ENCODE measurements around the gene PRKN. TPM values are rescaled to one million over a fixed set of nuclear protein-coding genes. Genes with fewer than 3 reads are reported as not detected.
A peak's percentile ranks its signal among the peaks of the same experiment; 100 is the strongest.

The PRKN gene
- total and polyA plus RNA-seq, 9 of the 15 experiments (the other 6 are each of a cell fraction or from before 2014, with no cell fraction given), result 0.03 to 0.96 (median 0.15) TPM; not detected in 2

DNA sequence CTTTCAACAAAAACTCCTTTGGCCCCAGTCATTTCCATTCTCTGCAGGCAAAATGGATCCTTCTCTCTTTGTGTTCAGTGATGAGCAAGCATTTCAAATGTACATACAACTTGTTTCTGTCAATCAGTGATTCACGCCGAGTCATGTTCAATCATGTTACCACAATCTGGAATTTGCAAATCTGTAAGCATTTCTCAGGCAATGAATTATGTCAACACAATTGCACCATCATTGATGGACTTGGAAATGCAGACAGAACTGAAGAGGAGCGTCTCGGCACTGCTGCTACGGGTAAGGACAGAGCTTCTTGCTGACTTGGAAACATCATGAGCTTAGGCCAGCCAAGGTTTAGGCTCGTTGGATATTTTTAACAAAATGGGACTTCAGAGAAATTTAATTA lies 1320.9 kb downstream of the PRKN start (continued):
- peak; percentile 91 for TF ChIP-seq MEIS2 (IDR thresholded peaks at IDR 0.05; ENCODE audit: partially characterized antibody)
- peak; percentile 43; the same call in 1 of the 2 replicates for TF ChIP-seq MAFK (IDR thresholded peaks at IDR 0.05; ENCODE audit: low read length)
- TF ChIP-seq NFE2 (IDR thresholded peaks at IDR 0.05; ENCODE audit: low read depth), result peak; percentile 72
- peak in 1 of 2 experiments; percentile 42; a peak in 1 of 4 replicates for TF ChIP-seq ARNT (IDR thresholded peaks at IDR 0.05)
- no peak for TF ChIP-seq BCL6 (CRISPR knock-in tag; IDR thresholded peaks at IDR 0.05)
- peak; percentile 69 for TF ChIP-seq CBFA2T3 (IDR thresholded peaks at IDR 0.05)
- TF ChIP-seq CXXC5 (CRISPR knock-in tag; IDR thresholded peaks at IDR 0.05), result no peak
- TF ChIP-seq ZNF384 (IDR thresholded peaks at IDR 0.05; ENCODE audit: low read depth, low read length), result no peak
- no peak for TF ChIP-seq STAT5A (IDR thresholded peaks at IDR 0.05; ENCODE audit: borderline replicate concordance, low read length)
- TF ChIP-seq MECOM (CRISPR knock-in tag; IDR thresholded peaks at IDR 0.05), result 0 out of 2 replicates have a peak, but pooled peaks have one; percentile 42
- TF ChIP-seq, protein P1, sequence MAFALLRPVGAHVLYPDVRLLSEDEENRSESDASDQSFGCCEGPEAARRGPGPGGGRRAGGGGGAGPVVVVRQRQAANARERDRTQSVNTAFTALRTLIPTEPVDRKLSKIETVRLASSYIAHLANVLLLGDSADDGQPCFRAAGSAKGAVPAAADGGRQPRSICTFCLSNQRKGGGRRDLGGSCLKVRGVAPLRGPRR (CRISPR knock-in tag; IDR thresholded peaks at IDR 0.05), result no peak
- TF ChIP-seq, protein P2, sequence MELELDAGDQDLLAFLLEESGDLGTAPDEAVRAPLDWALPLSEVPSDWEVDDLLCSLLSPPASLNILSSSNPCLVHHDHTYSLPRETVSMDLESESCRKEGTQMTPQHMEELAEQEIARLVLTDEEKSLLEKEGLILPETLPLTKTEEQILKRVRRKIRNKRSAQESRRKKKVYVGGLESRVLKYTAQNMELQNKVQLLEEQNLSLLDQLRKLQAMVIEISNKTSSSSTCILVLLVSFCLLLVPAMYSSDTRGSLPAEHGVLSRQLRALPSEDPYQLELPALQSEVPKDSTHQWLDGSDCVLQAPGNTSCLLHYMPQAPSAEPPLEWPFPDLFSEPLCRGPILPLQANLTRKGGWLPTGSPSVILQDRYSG (tag; conservative IDR thresholded peaks at IDR 0.05; ENCODE audit: low read depth), result peak; percentile 65; the same call in 1 of the 2 replicates
- TF ChIP-seq CBFA2T2 (conservative IDR thresholded peaks at IDR 0.05), result 0 out of 2 replicates have a peak, but pooled peaks have one; percentile 26
- peak; percentile 88 for TF ChIP-seq TEAD2 (tag; IDR thresholded peaks at IDR 0.05)
- no peak for TF ChIP-seq DIDO1 (tag; IDR thresholded peaks at IDR 0.05; ENCODE audit: low read depth)
